ENCODE results near the gene MRPL38.

DNA sequence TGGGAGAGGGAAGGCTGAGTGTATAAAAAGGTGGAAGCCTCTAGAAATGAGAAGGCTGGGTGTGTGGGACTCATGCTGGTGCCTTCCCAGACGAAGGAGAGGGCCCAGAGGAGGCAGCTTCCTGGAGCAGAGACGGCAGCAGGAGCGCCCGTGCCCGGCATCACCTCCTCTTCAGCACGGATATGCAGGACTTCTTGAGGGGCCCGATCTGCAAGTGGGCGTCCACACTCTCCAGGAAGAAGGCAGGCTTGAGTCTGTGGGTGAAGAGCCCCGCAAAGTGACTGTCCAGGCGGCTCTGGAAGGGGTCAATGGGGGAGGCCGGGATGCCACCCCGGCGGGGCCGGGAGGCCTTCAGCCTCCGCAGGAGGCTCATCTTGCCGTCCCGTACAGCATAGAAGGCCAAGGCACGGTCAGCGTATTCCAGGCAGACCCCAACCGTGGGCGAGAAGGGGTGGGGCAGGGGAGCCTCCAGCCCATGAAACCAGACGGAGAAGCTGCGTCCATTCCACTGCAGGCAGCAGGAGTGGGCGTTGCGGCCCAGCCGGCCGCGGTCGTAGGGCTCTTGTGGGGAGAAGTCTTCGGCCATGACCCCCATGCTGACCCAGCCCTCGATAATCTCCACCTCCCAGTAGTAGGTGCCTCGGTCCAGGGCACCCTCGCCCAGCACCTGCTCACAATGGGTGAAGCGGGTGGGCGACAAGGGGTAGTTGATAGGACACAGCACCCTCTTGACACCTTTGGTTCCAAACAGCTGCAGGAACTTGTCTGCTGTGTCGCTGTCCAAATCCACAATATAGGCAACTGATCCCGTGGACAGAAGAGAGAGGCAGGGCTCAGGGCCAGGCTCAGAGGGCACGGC lies 30.1 kb downstream of the MRPL38 start:
- TF ChIP-seq, protein P1, sequence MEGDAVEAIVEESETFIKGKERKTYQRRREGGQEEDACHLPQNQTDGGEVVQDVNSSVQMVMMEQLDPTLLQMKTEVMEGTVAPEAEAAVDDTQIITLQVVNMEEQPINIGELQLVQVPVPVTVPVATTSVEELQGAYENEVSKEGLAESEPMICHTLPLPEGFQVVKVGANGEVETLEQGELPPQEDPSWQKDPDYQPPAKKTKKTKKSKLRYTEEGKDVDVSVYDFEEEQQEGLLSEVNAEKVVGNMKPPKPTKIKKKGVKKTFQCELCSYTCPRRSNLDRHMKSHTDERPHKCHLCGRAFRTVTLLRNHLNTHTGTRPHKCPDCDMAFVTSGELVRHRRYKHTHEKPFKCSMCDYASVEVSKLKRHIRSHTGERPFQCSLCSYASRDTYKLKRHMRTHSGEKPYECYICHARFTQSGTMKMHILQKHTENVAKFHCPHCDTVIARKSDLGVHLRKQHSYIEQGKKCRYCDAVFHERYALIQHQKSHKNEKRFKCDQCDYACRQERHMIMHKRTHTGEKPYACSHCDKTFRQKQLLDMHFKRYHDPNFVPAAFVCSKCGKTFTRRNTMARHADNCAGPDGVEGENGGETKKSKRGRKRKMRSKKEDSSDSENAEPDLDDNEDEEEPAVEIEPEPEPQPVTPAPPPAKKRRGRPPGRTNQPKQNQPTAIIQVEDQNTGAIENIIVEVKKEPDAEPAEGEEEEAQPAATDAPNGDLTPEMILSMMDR (conservative IDR thresholded peaks at IDR 0.05; ENCODE audit: low read depth, low read length), result no peak
- no peak for TF ChIP-seq EZH2 (IDR thresholded peaks at IDR 0.05; ENCODE audit: low read length, unreplicated experiment)
